ENCODE results near the gene RND1. TPM values are rescaled to one million over a fixed set of nuclear protein-coding genes. Genes with fewer than 3 reads are reported as not detected.

The RND1 gene
- total and polyA plus RNA-seq, 2 of the 8 experiments (the other 6 are each of a cell fraction or from before 2014, with no cell fraction given), result 15.8 to 17.1 TPM

DNA sequence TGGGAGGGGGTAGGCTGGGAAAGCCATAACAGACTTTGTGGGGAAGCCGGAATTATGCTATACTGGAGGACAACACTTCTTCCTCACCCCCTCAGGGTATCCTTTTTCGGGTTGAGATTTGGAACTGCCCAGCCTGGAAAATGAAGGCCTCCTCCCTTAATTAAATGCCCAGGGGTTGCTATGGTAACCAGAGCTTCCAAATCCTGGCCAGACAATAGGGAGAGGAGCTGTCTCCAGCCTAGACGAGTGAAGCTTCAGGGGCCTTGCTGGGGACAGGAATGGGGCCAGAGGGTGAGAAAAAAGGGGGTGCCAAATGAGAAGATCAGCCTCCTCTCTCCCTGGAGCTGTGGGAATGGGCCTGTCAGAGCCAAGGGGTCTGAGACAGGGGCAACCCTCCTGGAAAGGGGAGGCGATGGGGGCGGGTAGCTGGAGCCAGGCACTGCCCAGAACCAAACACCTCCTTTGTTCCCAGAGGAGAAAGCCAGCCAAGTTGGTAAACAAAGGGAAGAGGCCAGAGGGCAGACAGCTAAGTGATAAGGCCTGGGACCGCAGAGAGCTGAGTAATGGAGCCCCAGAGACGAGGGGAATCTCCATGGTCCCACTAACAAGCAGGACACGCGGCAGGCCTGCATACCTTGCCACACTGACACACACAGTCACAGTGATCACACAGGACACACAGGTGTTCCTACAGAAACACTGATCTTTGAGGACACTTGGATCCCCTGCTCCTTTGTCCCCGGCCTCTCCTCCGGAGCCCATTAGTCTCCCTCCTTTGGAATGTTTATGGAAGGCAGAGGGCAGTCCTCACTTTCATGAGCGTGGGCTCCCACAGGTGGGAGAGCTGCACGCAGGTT, 17.9 kb upstream of the RND1 start (continued):
- no peak for TF ChIP-seq KDM1A (IDR thresholded peaks at IDR 0.05; ENCODE audit: borderline replicate concordance, low read length)
- TF ChIP-seq EZH2 (IDR thresholded peaks at IDR 0.05; ENCODE audit: low read depth, low read length, severe bottlenecking), result no peak
- no peak for TF ChIP-seq JUN (IDR thresholded peaks at IDR 0.05; ENCODE audit: low read depth, low read length)
- no peak for TF ChIP-seq GABPA (IDR thresholded peaks at IDR 0.05; ENCODE audit: borderline replicate concordance, insufficient read depth, low read length)
- TF ChIP-seq ASH2L (IDR thresholded peaks at IDR 0.05; ENCODE audit: low read length), result peak; percentile 87
- no peak for TF ChIP-seq TAF7 (optimal IDR thresholded peaks at IDR 0.05; ENCODE audit: borderline replicate concordance, low read depth, low read length)
- TF ChIP-seq RBBP5 (IDR thresholded peaks at IDR 0.05; ENCODE audit: borderline replicate concordance, low read depth, low read length), result peak; percentile 80; the same call in 1 of the 2 replicates
- TF ChIP-seq CEBPB (IDR thresholded peaks at IDR 0.05; ENCODE audit: low read depth, low read length), result no peak
- no peak for TF ChIP-seq NRF1 (IDR thresholded peaks at IDR 0.05; ENCODE audit: low read depth, low read length)
- no peak for TF ChIP-seq CHD1 (IDR thresholded peaks at IDR 0.05; ENCODE audit: low read depth, low read length)
- no peak for TF ChIP-seq NANOG (IDR thresholded peaks at IDR 0.05; ENCODE audit: insufficient read depth, low read depth, low read length, poor library complexity, severe bottlenecking)
- TF ChIP-seq TCF12 (IDR thresholded peaks at IDR 0.05; ENCODE audit: low read depth, low read length), result no peak
- TF ChIP-seq KDM5A (IDR thresholded peaks at IDR 0.05; ENCODE audit: low read length), result no peak
- TF ChIP-seq, protein P1, sequence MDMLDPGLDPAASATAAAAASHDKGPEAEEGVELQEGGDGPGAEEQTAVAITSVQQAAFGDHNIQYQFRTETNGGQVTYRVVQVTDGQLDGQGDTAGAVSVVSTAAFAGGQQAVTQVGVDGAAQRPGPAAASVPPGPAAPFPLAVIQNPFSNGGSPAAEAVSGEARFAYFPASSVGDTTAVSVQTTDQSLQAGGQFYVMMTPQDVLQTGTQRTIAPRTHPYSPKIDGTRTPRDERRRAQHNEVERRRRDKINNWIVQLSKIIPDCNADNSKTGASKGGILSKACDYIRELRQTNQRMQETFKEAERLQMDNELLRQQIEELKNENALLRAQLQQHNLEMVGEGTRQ (IDR thresholded peaks at IDR 0.05; ENCODE audit: low read length), result no peak
- peak; percentile 42; the same call in 1 of the 2 replicates for TF ChIP-seq POLR2AphosphoS5 (IDR thresholded peaks at IDR 0.05; ENCODE audit: low read depth, low read length)
- TF ChIP-seq BRCA1 (IDR thresholded peaks at IDR 0.05; ENCODE audit: low read depth, low read length), result no peak
- TF ChIP-seq RFX5 (IDR thresholded peaks at IDR 0.05; ENCODE audit: borderline replicate concordance, low read depth, low read length), result no peak
